ENCODE data around the gene ITGB2. TPM values are rescaled to one million over a fixed set of nuclear protein-coding genes. Genes with fewer than 3 reads are reported as not detected.

Gene ITGB2
- total and polyA plus RNA-seq, 12 donors: 6.3 to 249 (median 98.9) TPM

GRCh38 chr21:44946254-44947041 lies 25.7 kb upstream of the ITGB2 start:
- intact Hi-C loops (cut with DNase I): no loop called here
- WGBS, 4 donors: 89 to 93% (median 93%) methylated on average over 13 to 25 of the region's 25 CpGs
- peak in 2 of 7 donors; percentile 6 to 13 for DNase-seq
- no peak overlapping the region for H3K4me3 ChIP-seq
- H3K27ac ChIP-seq: no peak overlapping the region
- H3K4me1 ChIP-seq (replicated peaks in 1 of 2): peaks cover 2 to 21% of the 10 kb centered on the region in 2 donors
- no peaks in the 10 kb centered on the region for H3K27me3 ChIP-seq
- H3K9me3 ChIP-seq (replicated peaks in 1 of 3): no peaks in the 10 kb centered on the region
- no peak for TF ChIP-seq POLR2A (IDR thresholded peaks at IDR 0.05)
- no peak for TF ChIP-seq CTCF (IDR thresholded peaks at IDR 0.05)
- peaks cover 0 to 22% of the 10 kb centered on the region in 2 donors for H3K36me3 ChIP-seq (replicated peaks in 1 of 2)

GRCh38 chr21:44944596-44944995 lies 23.9 kb upstream of the ITGB2 start:
- peaks cover 12 to 31% of the 10 kb centered on the region in 2 donors for H3K4me1 ChIP-seq (replicated peaks in 1 of 2)
- no peak overlapping the region for H3K4me3 ChIP-seq
- no peaks in the 10 kb centered on the region for H3K27me3 ChIP-seq
- WGBS, 4 donors: 88 to 98% (median 90%) methylated on average over 9 to 10 of the region's 10 CpGs
- no peak overlapping the region for H3K27ac ChIP-seq
- DNase-seq: peak in 2 of 7 donors; percentile 6 to 10
- intact Hi-C loops (cut with DNase I): no loop called here
- no peak for TF ChIP-seq POLR2A (IDR thresholded peaks at IDR 0.05)
- no peak for TF ChIP-seq CTCF (IDR thresholded peaks at IDR 0.05)
- H3K9me3 ChIP-seq (replicated peaks in 1 of 3): no peaks in the 10 kb centered on the region
- H3K36me3 ChIP-seq (replicated peaks in 1 of 2): peaks cover 0 to 18% of the 10 kb centered on the region in 2 donors

DNA sequence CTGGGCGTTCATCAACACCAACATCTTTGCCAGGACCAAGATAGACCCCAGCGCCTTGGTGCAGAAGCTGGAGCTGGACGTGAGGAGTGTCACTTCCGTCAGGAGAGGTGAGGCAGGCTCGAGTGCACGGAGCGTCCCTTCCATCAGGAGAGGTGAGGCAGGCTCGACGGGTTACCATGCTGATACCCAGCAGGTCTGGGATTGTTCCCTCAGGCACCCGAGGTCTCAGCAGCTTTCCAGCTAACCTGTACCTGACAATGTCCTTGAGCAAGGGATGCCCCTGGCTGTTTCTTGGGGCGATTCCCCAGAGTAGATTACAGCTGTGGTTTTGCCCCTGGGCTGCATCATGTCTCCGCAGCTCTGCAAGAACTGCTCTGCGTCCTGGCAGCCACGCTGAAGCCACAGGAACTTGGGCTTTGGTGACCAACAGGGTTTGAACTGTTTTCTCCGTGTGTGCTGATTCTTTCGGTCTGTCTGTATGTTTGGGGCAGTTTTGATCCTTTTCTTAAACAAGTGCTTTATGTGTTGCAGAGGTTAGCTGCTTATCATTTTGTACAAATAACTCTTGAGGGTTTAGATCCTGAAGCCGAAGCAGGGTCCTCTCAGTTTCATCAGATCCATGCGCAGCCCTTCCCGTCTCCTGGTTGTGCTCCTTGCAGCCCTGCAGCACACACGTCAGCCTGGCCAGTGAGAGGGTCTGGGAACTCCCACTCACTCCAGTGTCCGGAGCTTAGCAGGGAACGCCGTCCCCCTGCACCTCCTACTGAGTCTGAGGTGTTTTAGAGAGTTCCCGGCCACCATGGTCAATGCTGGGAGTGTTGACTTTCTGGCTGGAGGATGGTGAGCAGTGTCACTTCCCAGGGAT lies 23.2 kb upstream of the ITGB2 start:
- intact Hi-C loops (cut with DNase I): no loop called here
- peak in 1 of 7 donors; percentile 10 for DNase-seq

More for the DNA sequence above, 23.2 kb upstream of the ITGB2 start:
- Histone ChIP-seq H3K4me3 (no peak overlapping the region), H3K4me1 (replicated peaks in 1 of 2) (peaks cover 12 to 33% of the 10 kb centered on the region in 2 donors), H3K27me3 (no peaks in the 10 kb centered on the region), H3K9me3 (replicated peaks in 1 of 3) (no peaks in the 10 kb centered on the region), H3K27ac (no peak overlapping the region), H3K36me3 (replicated peaks in 1 of 2) (peaks cover 0 to 18% of the 10 kb centered on the region in 2 donors)
- TF ChIP-seq POLR2A (IDR thresholded peaks at IDR 0.05) (no peak), CTCF (IDR thresholded peaks at IDR 0.05) (no peak)
- 87 to 91% (median 89%) methylated on average over 22 to 24 of the region's 24 CpGs for WGBS, 4 donors
